Stimulated activated CD8-positive, alpha-beta memory T cell treated with anti-CD3 and anti-CD28 coated beads, Interleukin-4, amount 100 ng/mL, for 1 hour (primary cell): ENCODE measurements around the gene LRRC32.
"Not testable (repeated sequence)": the region's sequence is repeated elsewhere in the genome, so short reads cannot be mapped to it uniquely, and the experiment has no call there.

Experiments used
- DNase-seq, 2 donors: peaks; one replicate each; pipeline ENCODE4 v3.0.0-alpha.2; 2020; ENCODE audit warnings: low read depth in 2 of 2, low spot score in 1 of 2

Gene LRRC32

GRCh38 chr11:76629853-76630599 is 40.5 kb downstream of the LRRC32 start:
- no peak for DNase-seq

- no peak for DNase-seq
Observed at GRCh38 chr11:76629116-76629852, 41.3 kb downstream of the LRRC32 start.

- DNase-seq, result no peak
Observed at GRCh38 chr11:76628408-76628947, 42.1 kb downstream of the LRRC32 start.

- no peak for DNase-seq
Observed at GRCh38 chr11:76627606-76628005, 42.9 kb downstream of the LRRC32 start.

- peak in 1 of 2 donors; percentile 23 for DNase-seq
Observed at GRCh38 chr11:76626921-76627401, 43.6 kb downstream of the LRRC32 start.

- no peak for DNase-seq
Observed at GRCh38 chr11:76626266-76626665, 44.3 kb downstream of the LRRC32 start.

- no peak for DNase-seq
Observed at GRCh38 chr11:76625472-76626186, 44.9 kb downstream of the LRRC32 start.

GRCh38 chr11:76624500-76625379 is 45.8 kb downstream of the LRRC32 start:
- no peak for DNase-seq

- no peak for DNase-seq
Observed at GRCh38 chr11:76623884-76624419, 46.6 kb downstream of the LRRC32 start.

- DNase-seq, result no peak
Observed at GRCh38 chr11:76623171-76623883, 47.2 kb downstream of the LRRC32 start.

GRCh38 chr11:76622493-76623094 is 48.0 kb downstream of the LRRC32 start:
- DNase-seq, result no peak

- DNase-seq, result no peak
Observed at GRCh38 chr11:76621868-76622267, 48.7 kb downstream of the LRRC32 start.

GRCh38 chr11:76621466-76621865 is 49.1 kb downstream of the LRRC32 start:
- no peak for DNase-seq

- DNase-seq, result no peak
Observed at GRCh38 chr11:76620489-76620888, 50.1 kb downstream of the LRRC32 start.

- not testable (repeated sequence) for DNase-seq
Observed at GRCh38 chr11:76619801-76620200, 50.7 kb downstream of the LRRC32 start.

GRCh38 chr11:76617553-76618265 is 52.8 kb downstream of the LRRC32 start:
- no peak for DNase-seq

- no peak for DNase-seq
Observed at GRCh38 chr11:76616676-76617552, 53.6 kb downstream of the LRRC32 start.

- DNase-seq, result no peak
Observed at GRCh38 chr11:76615950-76616349, 54.6 kb downstream of the LRRC32 start.
